ENCODE measurements around the gene ITPK1. TPM values are rescaled to one million over a fixed set of nuclear protein-coding genes. Genes with fewer than 3 reads are reported as not detected.
"Not testable (repeated sequence)": the region's sequence is repeated elsewhere in the genome, so short reads cannot be mapped to it uniquely, and the experiment has no call there.

ITPK1 gene
- total RNA-seq, 1 donor: 35.9 TPM

GRCh38 chr14:93072659-93073357 is 42.9 kb downstream of the ITPK1 start:
- no peaks in the 10 kb centered on the region for H3K9me3 ChIP-seq (ENCODE audit: low read depth, low read length)
- H3K4me3 ChIP-seq (ENCODE audit: low read length): no peak overlapping the region
- no peaks in the 10 kb centered on the region for H3K27me3 ChIP-seq (ENCODE audit: insufficient read depth, low read length)
- peaks cover 66% of the 10 kb centered on the region for H3K4me1 ChIP-seq (ENCODE audit: insufficient read depth, low read length)

GRCh38 chr14:93068711-93069110 is 47.0 kb downstream of the ITPK1 start:
- Histone ChIP-seq H3K4me3 (ENCODE audit: low read length) (no peak overlapping the region), H3K27me3 (ENCODE audit: insufficient read depth, low read length) (no peaks in the 10 kb centered on the region), H3K9me3 (ENCODE audit: low read depth, low read length) (no peaks in the 10 kb centered on the region), H3K4me1 (ENCODE audit: insufficient read depth, low read length) (peaks cover 58% of the 10 kb centered on the region)

- Histone ChIP-seq H3K27me3 (ENCODE audit: insufficient read depth, low read length) (no peaks in the 10 kb centered on the region), H3K9me3 (ENCODE audit: low read depth, low read length) (no peaks in the 10 kb centered on the region), H3K4me1 (ENCODE audit: insufficient read depth, low read length) (peaks cover 49% of the 10 kb centered on the region), H3K4me3 (ENCODE audit: low read length) (no peak overlapping the region)
These were observed 48.6 kb downstream of the ITPK1 start for GRCh38 chr14:93067088-93067487.

GRCh38 chr14:93065272-93065730 is 50.4 kb downstream of the ITPK1 start:
- Histone ChIP-seq H3K27me3 (ENCODE audit: insufficient read depth, low read length) (no peaks in the 10 kb centered on the region), H3K4me1 (ENCODE audit: insufficient read depth, low read length) (peaks cover 43% of the 10 kb centered on the region), H3K9me3 (ENCODE audit: low read depth, low read length) (no peaks in the 10 kb centered on the region), H3K4me3 (ENCODE audit: low read length) (no peak overlapping the region)

GRCh38 chr14:93064411-93065271 is 51.1 kb downstream of the ITPK1 start:
- H3K27me3 ChIP-seq (ENCODE audit: insufficient read depth, low read length): no peaks in the 10 kb centered on the region
- H3K9me3 ChIP-seq (ENCODE audit: low read depth, low read length): no peaks in the 10 kb centered on the region
- no peak overlapping the region for H3K4me3 ChIP-seq (ENCODE audit: low read length)
- peaks cover 43% of the 10 kb centered on the region for H3K4me1 ChIP-seq (ENCODE audit: insufficient read depth, low read length)

- Histone ChIP-seq H3K4me3 (ENCODE audit: low read length) (no peak overlapping the region), H3K4me1 (ENCODE audit: insufficient read depth, low read length) (peaks cover 36% of the 10 kb centered on the region), H3K9me3 (ENCODE audit: low read depth, low read length) (no peaks in the 10 kb centered on the region), H3K27me3 (ENCODE audit: insufficient read depth, low read length) (no peaks in the 10 kb centered on the region)
These were observed 52.3 kb downstream of the ITPK1 start for GRCh38 chr14:93063393-93063792.

GRCh38 chr14:93062890-93063289 is 52.8 kb downstream of the ITPK1 start:
- Histone ChIP-seq H3K4me3 (ENCODE audit: low read length) (no peak overlapping the region), H3K4me1 (ENCODE audit: insufficient read depth, low read length) (peaks cover 32% of the 10 kb centered on the region), H3K9me3 (ENCODE audit: low read depth, low read length) (no peaks in the 10 kb centered on the region), H3K27me3 (ENCODE audit: insufficient read depth, low read length) (no peaks in the 10 kb centered on the region)

- H3K9me3 ChIP-seq (ENCODE audit: low read depth, low read length); H3K4me3 ChIP-seq (ENCODE audit: low read length); H3K27me3 ChIP-seq (ENCODE audit: insufficient read depth, low read length): not testable (repeated sequence)
- H3K4me1 ChIP-seq (ENCODE audit: insufficient read depth, low read length): peaks cover 29% of the 10 kb centered on the region
These were observed 53.7 kb downstream of the ITPK1 start for GRCh38 chr14:93062013-93062412.

GRCh38 chr14:93061380-93062012 is 54.2 kb downstream of the ITPK1 start:
- Histone ChIP-seq H3K4me1 (ENCODE audit: insufficient read depth, low read length) (peaks cover 24% of the 10 kb centered on the region), H3K9me3 (ENCODE audit: low read depth, low read length) (no peaks in the 10 kb centered on the region), H3K27me3 (ENCODE audit: insufficient read depth, low read length) (no peaks in the 10 kb centered on the region), H3K4me3 (ENCODE audit: low read length) (no peak overlapping the region)

- peaks cover 18% of the 10 kb centered on the region for H3K4me1 ChIP-seq (ENCODE audit: insufficient read depth, low read length)
- H3K27me3 ChIP-seq (ENCODE audit: insufficient read depth, low read length): no peaks in the 10 kb centered on the region
- no peak overlapping the region for H3K4me3 ChIP-seq (ENCODE audit: low read length)
- no peaks in the 10 kb centered on the region for H3K9me3 ChIP-seq (ENCODE audit: low read depth, low read length)
These were observed 54.9 kb downstream of the ITPK1 start for GRCh38 chr14:93060841-93061240.

GRCh38 chr14:93059917-93060545 is 55.7 kb downstream of the ITPK1 start:
- no peak overlapping the region for H3K4me3 ChIP-seq (ENCODE audit: low read length)
- H3K27me3 ChIP-seq (ENCODE audit: insufficient read depth, low read length): no peaks in the 10 kb centered on the region
- peaks cover 9% of the 10 kb centered on the region for H3K4me1 ChIP-seq (ENCODE audit: insufficient read depth, low read length)
- H3K9me3 ChIP-seq (ENCODE audit: low read depth, low read length): no peaks in the 10 kb centered on the region

- Histone ChIP-seq H3K27me3 (ENCODE audit: insufficient read depth, low read length) (no peaks in the 10 kb centered on the region), H3K4me1 (ENCODE audit: insufficient read depth, low read length) (peaks cover 6% of the 10 kb centered on the region), H3K9me3 (ENCODE audit: low read depth, low read length) (no peaks in the 10 kb centered on the region), H3K4me3 (ENCODE audit: low read length) (no peak overlapping the region)
These were observed 56.5 kb downstream of the ITPK1 start for GRCh38 chr14:93059260-93059659.

GRCh38 chr14:93057586-93058280 is 58.0 kb downstream of the ITPK1 start:
- no peaks in the 10 kb centered on the region for H3K9me3 ChIP-seq (ENCODE audit: low read depth, low read length)
- H3K27me3 ChIP-seq (ENCODE audit: insufficient read depth, low read length): no peaks in the 10 kb centered on the region
- H3K4me3 ChIP-seq (ENCODE audit: low read length): no peak overlapping the region
- peaks cover 6% of the 10 kb centered on the region for H3K4me1 ChIP-seq (ENCODE audit: insufficient read depth, low read length)

GRCh38 chr14:93056840-93057585 is 58.7 kb downstream of the ITPK1 start:
- Histone ChIP-seq H3K4me3 (ENCODE audit: low read length) (no peak overlapping the region), H3K4me1 (ENCODE audit: insufficient read depth, low read length) (peaks cover under 1% of the 10 kb centered on the region), H3K9me3 (ENCODE audit: low read depth, low read length) (no peaks in the 10 kb centered on the region), H3K27me3 (ENCODE audit: insufficient read depth, low read length) (no peaks in the 10 kb centered on the region)

Measured in mononuclear cell (primary cell).